Large intestine (tissue), 3 donors: ENCODE data around the gene ALPL. TPM values are rescaled to one million over a fixed set of nuclear protein-coding genes. Genes with fewer than 3 reads are reported as not detected.
"Not testable (repeated sequence)": the region's sequence is repeated elsewhere in the genome, so short reads cannot be mapped to it uniquely, and the experiment has no call there.

Experiments
- DNase-seq, 2 donors: peaks; one replicate each; pipeline versions ENCODE4 v3.0.0 to v3.0.0-alpha.2; 2013
- H3K27ac ChIP-seq: one replicate; pipeline ENCODE4 v1.5.1; 2013; ENCODE audit warnings: low read length
- H3K27me3 ChIP-seq: 2 replicates; pipeline ENCODE4 v1.6.1; 2013; ENCODE audit warnings: low read length; ENCODE audit not compliant: control insufficient read depth, insufficient read depth
- H3K36me3 ChIP-seq: 2 replicates; pipeline ENCODE4 v1.6.1; 2013; ENCODE audit warnings: low read length; ENCODE audit not compliant: control insufficient read depth, insufficient read depth
- H3K4me1 ChIP-seq: one replicate; pipeline ENCODE4 v1.6.1; 2013; ENCODE audit warnings: low read length; ENCODE audit not compliant: control insufficient read depth, insufficient read depth
- H3K4me3 ChIP-seq: one replicate; pipeline ENCODE4 v1.5.1; 2013; ENCODE audit warnings: low read length
- H3K9me3 ChIP-seq: one replicate; pipeline ENCODE4 v1.6.1; 2013; ENCODE audit warnings: mild to moderate bottlenecking, low read depth, low read length, moderate library complexity; ENCODE audit not compliant: control insufficient read depth
- WGBS: methylation state at CpG from one replicate; pipeline ENCODE4 v1.1.5; 2013; ENCODE audit warnings: low lambda C conversion rate; ENCODE audit not compliant: insufficient coverage; 5-methylcytosine and 5-hydroxymethylcytosine counted together
- polyA plus RNA-seq: library from polyadenylated mRNA; unstranded; fragments of 120-200 nt; gene quantifications from one replicate; pipeline ENCODE4 v1.2.1, GENCODE V29; 2013

The ALPL gene
- polyA plus RNA-seq, 1 donor = 1.5 TPM

GRCh38 chr1:21560916-21561638, 51.9 kb downstream of the ALPL start:
- no peaks in the 10 kb centered on the region for H3K36me3 ChIP-seq
- WGBS = no CpG with 5 or more reads among the region's 12 CpGs
- H3K27me3 ChIP-seq = no peaks in the 10 kb centered on the region
- H3K4me1 ChIP-seq = no peaks in the 10 kb centered on the region
- H3K9me3 ChIP-seq = no peaks in the 10 kb centered on the region
- H3K27ac ChIP-seq = no peak overlapping the region
- H3K4me3 ChIP-seq = no peak overlapping the region
- no peak for DNase-seq

- no CpG with 5 or more reads among the region's 15 CpGs for WGBS
- no peak for DNase-seq
- H3K27me3 ChIP-seq = no peaks in the 10 kb centered on the region
- no peaks in the 10 kb centered on the region for H3K4me1 ChIP-seq
- H3K4me3 ChIP-seq = no peak overlapping the region
- no peaks in the 10 kb centered on the region for H3K36me3 ChIP-seq
- no peaks in the 10 kb centered on the region for H3K9me3 ChIP-seq
- no peak overlapping the region for H3K27ac ChIP-seq
These were observed 53.7 kb downstream of the ALPL start for GRCh38 chr1:21562896-21563295.

- H3K4me1 ChIP-seq = no peaks in the 10 kb centered on the region
- no CpG with 5 or more reads among the region's 17 CpGs for WGBS
- no peak for DNase-seq
- H3K27me3 ChIP-seq = no peaks in the 10 kb centered on the region
- no peaks in the 10 kb centered on the region for H3K9me3 ChIP-seq
- no peak overlapping the region for H3K4me3 ChIP-seq
- H3K36me3 ChIP-seq = no peaks in the 10 kb centered on the region
- H3K27ac ChIP-seq = no peak overlapping the region
These were observed 54.7 kb downstream of the ALPL start for GRCh38 chr1:21563971-21564370.

- WGBS = no CpG with 5 or more reads among the region's 14 CpGs
- Histone ChIP-seq H3K4me1 (peaks cover 3% of the 10 kb centered on the region), H3K36me3 (no peaks in the 10 kb centered on the region), H3K4me3 (no peak overlapping the region), H3K9me3 (no peaks in the 10 kb centered on the region), H3K27ac (no peak overlapping the region), H3K27me3 (no peaks in the 10 kb centered on the region)
- DNase-seq = no peak
These were observed 55.4 kb downstream of the ALPL start for GRCh38 chr1:21564521-21565095.

- Histone ChIP-seq H3K4me1 (peaks cover 6% of the 10 kb centered on the region), H3K36me3 (no peaks in the 10 kb centered on the region), H3K27me3 (no peaks in the 10 kb centered on the region), H3K4me3 (no peak overlapping the region), H3K9me3 (no peaks in the 10 kb centered on the region), H3K27ac (no peak overlapping the region)
- WGBS = no CpG with 5 or more reads among the region's 8 CpGs
- DNase-seq = no peak
These were observed 56.1 kb downstream of the ALPL start for GRCh38 chr1:21565285-21565684.

- not testable (repeated sequence) for H3K27ac ChIP-seq, DNase-seq, H3K27me3 ChIP-seq, H3K4me3 ChIP-seq, H3K36me3 ChIP-seq, H3K4me1 ChIP-seq, H3K9me3 ChIP-seq
- WGBS = no CpG with 5 or more reads among the region's 15 CpGs
These were observed 57.1 kb downstream of the ALPL start for GRCh38 chr1:21566361-21566760.

GRCh38 chr1:21567241-21568005, 58.2 kb downstream of the ALPL start:
- Histone ChIP-seq H3K9me3 (no peaks in the 10 kb centered on the region), H3K4me3 (no peak overlapping the region), H3K27me3 (no peaks in the 10 kb centered on the region), H3K27ac (no peak overlapping the region), H3K36me3 (no peaks in the 10 kb centered on the region), H3K4me1 (peaks cover 6% of the 10 kb centered on the region)
- no peak for DNase-seq
- no CpG with 5 or more reads among the region's 24 CpGs for WGBS

- no peaks in the 10 kb centered on the region for H3K9me3 ChIP-seq
- no peak for DNase-seq
- 100% methylated on average over 3 of the region's 15 CpGs for WGBS
- H3K4me1 ChIP-seq = peaks cover 6% of the 10 kb centered on the region
- H3K36me3 ChIP-seq = no peaks in the 10 kb centered on the region
- H3K4me3 ChIP-seq = no peak overlapping the region
- no peaks in the 10 kb centered on the region for H3K27me3 ChIP-seq
- H3K27ac ChIP-seq = no peak overlapping the region
These were observed 59.0 kb downstream of the ALPL start for GRCh38 chr1:21568006-21568746.

- Histone ChIP-seq H3K27me3 (no peaks in the 10 kb centered on the region), H3K9me3 (no peaks in the 10 kb centered on the region), H3K36me3 (no peaks in the 10 kb centered on the region), H3K4me1 (peaks cover 6% of the 10 kb centered on the region), H3K4me3 (no peak overlapping the region), H3K27ac (no peak overlapping the region)
- no CpG with 5 or more reads among the region's 10 CpGs for WGBS
- no peak for DNase-seq
These were observed 59.7 kb downstream of the ALPL start for GRCh38 chr1:21568809-21569385.
